ENCODE measurements around the gene HNRNPAB. TPM values are rescaled to one million over a fixed set of nuclear protein-coding genes. Genes with fewer than 3 reads are reported as not detected.
"Not testable (repeated sequence)": the region's sequence is repeated elsewhere in the genome, so short reads cannot be mapped to it uniquely, and the experiment has no call there.

Gene HNRNPAB
- total RNA-seq, 4 donors from 2014 or later, result 98.4 to 135 (median 104) TPM

- DNase-seq (ENCODE audit: extremely low spot score), result no peak
- Histone ChIP-seq H3K4me1 (no peaks in the 10 kb centered on the region), H3K4me3 (no peak overlapping the region), H3K27ac (replicated peaks in 1 of 4) (no peak overlapping the region), H3K27me3 (peaks cover 0 to 26% (median 0%) of the 10 kb centered on the region in 4 donors), H3K36me3 (no peaks in the 10 kb centered on the region), H3K9me3 (no peaks in the 10 kb centered on the region)
- TF ChIP-seq EP300 (IDR thresholded peaks at IDR 0.05) (no peak), POLR2AphosphoS5 (IDR thresholded peaks at IDR 0.05) (no peak), POLR2A (IDR thresholded peaks at IDR 0.05; ENCODE audit: low read depth) (no peak), CTCF (IDR thresholded peaks at IDR 0.05) (no peak)
- WGBS, result 70% methylated on average over 8 of the region's 8 CpGs
- intact Hi-C loops (cut with DNase I), result no loop called here
These were observed 11.0 kb upstream of the HNRNPAB start for GRCh38 chr5:178193251-178193809.

GRCh38 chr5:178194026-178194425, 10.3 kb upstream of the HNRNPAB start:
- H3K4me1 ChIP-seq, result no peaks in the 10 kb centered on the region

DNA sequence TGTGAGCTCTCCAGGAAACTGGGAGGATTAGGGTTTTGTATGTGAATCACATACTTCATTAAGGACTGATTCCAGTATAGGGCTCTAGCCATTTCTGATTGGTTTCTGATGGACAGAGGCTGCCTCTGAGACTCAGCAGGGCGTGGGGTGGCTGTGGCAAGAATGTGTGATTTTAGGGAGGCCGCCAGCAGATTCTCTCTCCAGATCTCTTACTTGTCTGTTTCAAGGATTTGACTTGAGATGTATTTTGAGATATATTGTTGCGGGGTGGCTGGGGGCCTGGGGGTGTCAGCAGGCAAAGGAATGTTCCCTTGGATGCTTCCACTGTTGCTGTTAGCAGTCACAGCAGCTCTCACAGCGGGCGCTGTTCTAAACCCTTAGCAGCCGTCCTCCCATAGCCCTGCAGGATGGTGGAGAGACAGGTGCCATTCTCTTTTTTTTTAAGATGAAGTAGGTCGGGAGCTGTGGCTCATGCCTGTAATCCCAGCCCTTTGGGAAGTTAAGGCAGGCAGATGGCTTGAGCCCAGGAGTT, 8.0 kb upstream of the HNRNPAB start:
- no peak overlapping the region for H3K4me3 ChIP-seq
- H3K36me3 ChIP-seq, result no peaks in the 10 kb centered on the region
- no peaks in the 10 kb centered on the region for H3K9me3 ChIP-seq
- H3K27me3 ChIP-seq, result peaks cover 0 to 20% (median 0%) of the 10 kb centered on the region in 4 donors
- intact Hi-C loops (cut with DNase I), result no loop called here
- no peaks in the 10 kb centered on the region for H3K4me1 ChIP-seq
- no peak overlapping the region for H3K27ac ChIP-seq (replicated peaks in 1 of 4)
- TF ChIP-seq EP300 (IDR thresholded peaks at IDR 0.05) (no peak), POLR2A (IDR thresholded peaks at IDR 0.05; ENCODE audit: low read depth) (no peak), POLR2AphosphoS5 (IDR thresholded peaks at IDR 0.05) (no peak), CTCF (IDR thresholded peaks at IDR 0.05) (no peak)
- WGBS, result 83% methylated on average over 4 of the region's 7 CpGs
- DNase-seq (ENCODE audit: extremely low spot score), result no peak

More at GRCh38 chr5:178194026-178194425, 10.3 kb upstream of the HNRNPAB start:
- Histone ChIP-seq H3K27ac (replicated peaks in 1 of 4) (no peak overlapping the region), H3K4me3 (no peak overlapping the region), H3K9me3 (no peaks in the 10 kb centered on the region), H3K27me3 (peaks cover 0 to 20% (median 0%) of the 10 kb centered on the region in 4 donors), H3K36me3 (no peaks in the 10 kb centered on the region)
- WGBS, result 39% methylated on average over 6 of the region's 7 CpGs
- intact Hi-C loops (cut with DNase I), result no loop called here
- DNase-seq (ENCODE audit: extremely low spot score), result no peak
- TF ChIP-seq CTCF (IDR thresholded peaks at IDR 0.05), result no peak
- no peak for TF ChIP-seq POLR2AphosphoS5 (IDR thresholded peaks at IDR 0.05)
- no peak for TF ChIP-seq EP300 (IDR thresholded peaks at IDR 0.05)
- TF ChIP-seq POLR2A (IDR thresholded peaks at IDR 0.05; ENCODE audit: low read depth), result no peak

DNA sequence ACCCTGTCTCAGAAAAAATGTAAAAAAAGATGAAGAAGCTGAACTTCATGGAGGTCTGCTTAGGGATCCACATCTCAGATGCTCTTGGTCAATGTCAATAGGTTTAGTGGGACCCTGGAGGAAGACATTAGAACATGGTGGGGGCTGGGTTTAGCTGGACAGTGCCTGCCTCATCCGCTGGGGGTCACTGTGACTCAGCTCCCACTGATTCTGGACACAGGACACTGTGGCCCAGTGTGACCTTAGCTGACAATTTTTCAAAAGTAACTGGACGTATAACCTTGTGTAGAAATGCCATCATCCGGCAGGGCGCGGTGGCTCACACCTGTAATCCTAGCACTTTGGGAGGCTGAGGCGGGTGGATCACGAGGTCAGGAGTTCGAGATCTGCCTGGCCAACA, 7.3 kb upstream of the HNRNPAB start:
- no peak overlapping the region for H3K4me3 ChIP-seq
- 86% methylated on average over 8 of the region's 8 CpGs for WGBS
- no peak for TF ChIP-seq EP300 (IDR thresholded peaks at IDR 0.05)
- peak in 1 of 3 experiments; percentile 39 for TF ChIP-seq CTCF (IDR thresholded peaks at IDR 0.05)
- no peak for TF ChIP-seq POLR2AphosphoS5 (IDR thresholded peaks at IDR 0.05)
- no peak for TF ChIP-seq POLR2A (IDR thresholded peaks at IDR 0.05; ENCODE audit: low read depth)
- DNase-seq (ENCODE audit: extremely low spot score), result no peak
- no peaks in the 10 kb centered on the region for H3K4me1 ChIP-seq
- no peaks in the 10 kb centered on the region for H3K36me3 ChIP-seq
- intact Hi-C loops (cut with DNase I), result no loop called here
- no peak overlapping the region for H3K27ac ChIP-seq (replicated peaks in 1 of 4)
- H3K27me3 ChIP-seq, result peaks cover 0 to 20% (median 0%) of the 10 kb centered on the region in 4 donors
- no peaks in the 10 kb centered on the region for H3K9me3 ChIP-seq

DNA sequence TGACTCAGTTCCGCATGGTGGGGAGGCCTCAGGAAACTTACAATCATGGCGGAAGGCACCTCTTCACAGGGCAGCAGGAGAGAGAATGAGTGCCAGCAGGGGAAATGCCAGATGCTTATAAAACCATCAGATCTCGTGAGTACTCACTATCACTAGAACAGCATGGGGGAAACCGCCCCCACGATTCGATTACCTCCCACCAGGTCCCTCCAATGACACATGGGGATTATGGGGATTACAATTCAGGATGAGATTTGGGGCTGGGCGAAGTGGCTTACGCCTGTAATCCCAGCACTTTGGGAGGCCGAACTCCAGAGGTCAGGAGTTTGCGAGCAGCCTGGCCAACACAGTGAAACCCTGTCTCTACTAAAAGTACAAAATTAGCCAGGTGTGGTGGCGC, 6.2 kb upstream of the HNRNPAB start:
- DNase-seq (ENCODE audit: extremely low spot score); H3K36me3 ChIP-seq; H3K27ac ChIP-seq (replicated peaks in 1 of 4); H3K4me1 ChIP-seq; H3K9me3 ChIP-seq; intact Hi-C loops (cut with DNase I); H3K4me3 ChIP-seq: not testable (repeated sequence)
- H3K27me3 ChIP-seq, result peaks cover 0 to 18% (median 0%) of the 10 kb centered on the region in 4 donors
- 85% methylated on average over 10 of the region's 11 CpGs for WGBS
